Retina (tissue), 1 donor: ENCODE results near the gene PGAP1.
A peak's percentile ranks its signal among the peaks of the same experiment; 100 is the strongest.

Experiments
- DNase-seq: peaks from one replicate; pipeline ENCODE4 v3.0.0-alpha.2; 2016

Gene PGAP1

DNA sequence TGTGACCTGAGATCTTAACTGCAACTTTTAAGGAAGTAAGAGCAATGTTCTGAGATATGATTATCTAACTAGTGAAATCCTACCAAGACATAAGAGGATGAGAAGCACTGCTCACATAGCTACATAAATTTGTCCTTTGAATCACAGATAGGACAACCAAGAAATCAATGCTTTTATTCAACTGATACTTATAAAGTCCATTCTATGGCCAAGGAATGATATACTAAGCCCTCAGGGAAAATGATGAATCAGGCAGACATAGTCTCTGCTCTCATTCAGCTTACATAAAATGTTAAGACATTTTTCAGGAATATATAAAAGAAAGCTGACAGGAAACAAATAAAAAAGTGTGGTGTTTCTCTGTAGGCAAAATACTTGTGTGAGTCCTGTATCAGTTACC lies 39.1 kb downstream of the PGAP1 start:
- DNase-seq: no peak

DNA sequence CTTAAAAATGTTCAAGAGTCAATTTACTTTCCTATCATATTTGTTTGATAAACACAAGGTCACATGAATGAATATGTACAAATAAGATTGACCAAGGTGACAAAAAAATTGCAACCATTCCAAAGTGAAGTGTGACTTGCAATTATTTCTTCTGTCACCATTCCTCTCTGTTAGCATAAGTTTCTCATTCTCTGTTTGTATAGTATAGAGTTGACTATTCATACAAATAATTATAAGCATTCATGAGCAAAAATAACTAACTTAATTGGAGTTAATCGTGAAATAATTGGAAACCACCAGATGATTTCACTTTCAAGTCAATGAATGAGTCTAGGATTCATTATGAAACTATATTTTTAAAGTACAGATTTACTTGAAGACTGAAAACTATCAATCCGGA lies 42.1 kb downstream of the PGAP1 start:
- no peak for DNase-seq

GRCh38 chr2:196876364-196876763 lies 50.1 kb downstream of the PGAP1 start:
- DNase-seq: no peak

DNA sequence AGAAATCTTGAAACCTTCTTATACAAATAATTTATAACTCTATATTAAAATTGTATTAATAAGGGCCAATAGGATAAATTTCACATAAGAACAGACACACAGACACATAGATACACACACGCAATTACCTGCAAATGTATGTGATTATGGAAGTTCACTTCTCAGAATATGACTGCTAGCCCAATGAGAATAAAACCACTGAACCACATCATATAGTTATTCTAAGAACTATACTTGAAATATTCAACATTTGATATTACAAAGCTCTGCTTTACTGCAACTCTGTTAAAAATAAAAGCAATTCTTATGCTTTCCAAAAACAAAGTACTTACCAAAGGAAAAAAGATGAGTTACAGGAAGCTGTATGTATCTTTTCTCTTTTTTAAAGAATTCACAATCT lies 51.1 kb downstream of the PGAP1 start:
- DNase-seq: no peak

- no peak for DNase-seq
Measured at GRCh38 chr2:196873511-196873910, 53.0 kb downstream of the PGAP1 start.

- DNase-seq: no peak
Measured at GRCh38 chr2:196854629-196855028, 71.9 kb downstream of the PGAP1 start.

DNA sequence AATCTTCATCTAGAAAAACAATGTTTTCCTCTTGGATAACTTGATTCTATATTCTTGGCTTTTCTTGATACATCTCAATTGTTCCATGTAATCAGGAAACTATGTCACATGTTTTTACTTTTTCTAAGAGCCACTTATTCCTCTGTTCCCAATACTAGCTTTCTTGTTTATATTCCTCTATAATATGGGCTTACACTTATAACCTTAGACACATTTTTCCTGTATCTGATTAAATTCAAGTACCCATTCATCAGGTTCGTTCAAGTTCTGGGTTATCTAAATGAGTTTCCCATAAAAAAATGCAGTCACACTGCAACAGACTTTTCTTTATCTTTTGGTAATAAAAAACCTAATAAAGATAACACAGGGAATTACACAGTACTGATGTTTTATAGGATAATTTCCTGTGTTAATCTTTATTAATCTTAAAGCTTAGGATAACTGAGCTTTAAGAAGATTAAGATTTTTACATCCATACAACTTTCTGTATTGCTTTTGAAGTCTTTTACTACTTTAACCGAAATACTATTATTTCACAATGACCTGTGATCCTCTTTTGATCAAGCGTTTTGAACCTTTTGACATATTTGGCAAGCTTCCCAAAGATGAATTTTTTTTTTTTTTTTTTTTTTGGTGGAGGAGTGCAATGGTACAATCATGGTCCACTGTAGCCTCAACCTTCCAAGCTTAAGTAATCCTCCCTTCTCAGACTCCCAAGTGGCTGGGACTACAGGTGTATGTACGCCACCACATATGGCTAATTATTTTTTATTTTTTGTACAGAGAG lies 73.0 kb downstream of the PGAP1 start:
- no peak for DNase-seq

DNA sequence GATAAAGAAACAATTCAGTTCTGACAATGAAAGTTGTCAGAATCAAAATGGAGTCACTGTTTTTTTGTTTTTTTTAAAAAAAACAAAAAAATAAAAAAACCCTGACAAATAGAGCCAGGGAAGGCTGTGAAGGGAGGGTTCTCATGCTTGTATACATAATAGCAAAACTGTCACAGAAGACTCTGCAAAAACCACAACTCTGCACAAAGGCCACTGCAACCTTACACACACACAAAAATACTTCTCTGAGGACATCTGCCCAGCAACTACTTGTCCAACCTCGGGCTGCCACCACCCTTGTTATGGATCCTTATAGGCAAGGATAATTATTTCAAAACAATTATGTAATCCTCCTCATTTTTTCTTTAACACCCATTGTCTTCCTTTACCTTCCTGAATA lies 75.4 kb downstream of the PGAP1 start:
- no peak for DNase-seq

DNA sequence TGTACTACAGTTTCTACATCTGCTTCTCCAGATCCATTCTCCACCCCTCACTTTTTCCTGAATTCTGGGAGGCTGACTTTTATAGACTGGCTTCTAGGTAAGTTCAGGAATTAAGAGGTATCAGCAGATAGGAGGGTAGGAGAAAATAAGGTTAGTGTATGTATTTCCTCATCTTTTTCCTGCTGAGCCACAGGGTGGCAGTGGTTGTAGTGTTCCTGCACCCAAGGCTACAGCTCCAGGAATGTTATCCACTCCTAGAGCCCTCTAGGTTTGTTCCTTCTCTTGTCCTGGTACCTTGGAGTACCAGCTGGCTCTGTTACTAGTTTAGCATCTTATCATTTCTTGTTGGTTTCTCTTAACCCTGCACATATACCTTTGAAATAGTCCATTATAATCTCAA lies 76.6 kb downstream of the PGAP1 start:
- DNase-seq: no peak

GRCh38 chr2:196846295-196846694 lies 80.2 kb downstream of the PGAP1 start:
- no peak for DNase-seq

DNA sequence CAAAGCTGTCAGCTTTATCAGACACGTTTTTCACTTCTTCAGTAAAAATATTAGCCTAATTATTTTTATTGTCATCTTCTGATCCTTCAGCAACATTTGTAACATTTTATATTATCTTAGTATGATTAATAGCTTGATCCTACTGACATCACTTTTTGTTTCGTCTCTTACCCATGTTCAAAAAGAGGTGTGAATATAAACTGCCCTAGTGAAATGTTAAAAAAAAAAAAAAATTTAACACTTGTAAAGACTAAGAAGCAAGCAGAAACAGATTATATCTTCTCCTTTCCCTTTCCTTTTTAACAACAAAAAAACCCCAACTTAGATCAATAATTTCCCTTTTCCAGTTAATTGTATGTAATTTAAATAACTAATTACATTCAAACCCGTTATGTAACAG lies 81.1 kb downstream of the PGAP1 start:
- no peak for DNase-seq

DNA sequence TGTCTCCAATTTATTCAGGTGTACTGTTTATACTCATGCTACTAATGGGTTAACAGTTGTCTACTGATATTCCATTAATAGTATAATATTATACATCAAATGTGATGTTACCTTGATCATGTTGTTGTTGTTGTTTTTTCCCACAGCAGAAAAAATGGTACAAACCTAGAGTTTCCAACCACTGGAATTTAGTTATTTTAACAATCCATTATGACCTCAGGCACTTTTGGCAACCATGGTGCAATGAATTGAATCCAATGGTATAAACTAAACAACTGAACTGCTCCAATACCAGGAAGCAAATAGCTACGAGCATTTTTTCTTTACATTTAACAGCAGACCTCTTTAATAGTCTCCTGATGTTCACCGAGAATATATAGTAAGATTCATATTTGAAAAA lies 86.3 kb downstream of the PGAP1 start:
- DNase-seq: no peak

GRCh38 chr2:196839574-196839973 lies 86.9 kb downstream of the PGAP1 start:
- DNase-seq: no peak

DNA sequence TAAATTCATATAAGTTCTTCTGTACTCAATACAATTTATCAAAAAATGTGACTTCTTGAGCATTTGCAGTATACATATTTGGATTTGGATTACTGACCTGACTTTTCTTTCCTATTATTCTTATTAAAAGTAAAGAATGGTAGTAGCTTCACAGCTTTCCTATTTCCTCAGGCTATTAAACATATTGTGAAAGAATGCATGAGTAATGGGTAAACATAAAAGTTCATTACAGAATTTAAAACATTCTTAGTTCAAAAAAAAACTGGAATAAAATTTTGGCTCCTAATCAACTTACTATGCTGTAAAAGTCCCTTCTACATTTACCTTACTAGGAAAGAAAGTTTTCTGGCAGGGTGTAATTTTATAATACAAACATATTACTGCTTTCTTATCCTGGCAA lies 90.1 kb downstream of the PGAP1 start:
- no peak for DNase-seq

DNA sequence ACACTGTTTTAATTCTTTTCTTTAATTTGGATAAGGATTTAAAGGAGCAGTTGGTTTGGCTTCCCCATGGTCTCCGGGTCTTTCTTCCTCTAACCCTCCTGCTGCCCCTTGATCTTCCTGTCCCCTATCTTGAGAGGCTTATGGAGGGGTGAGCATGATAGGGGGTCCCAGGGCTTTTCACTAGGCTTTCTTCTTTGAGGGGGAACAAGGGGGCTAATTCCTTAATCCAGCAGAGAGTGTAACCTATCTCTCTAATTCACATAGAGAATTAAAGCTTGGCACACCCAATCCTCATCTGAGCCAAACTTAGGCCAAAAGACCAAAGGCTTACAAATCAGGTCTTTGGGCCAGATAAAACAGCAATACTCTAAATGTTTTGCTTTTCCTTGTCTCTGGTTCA lies 95.8 kb downstream of the PGAP1 start:
- no peak for DNase-seq

- DNase-seq: no peak
Measured at GRCh38 chr2:196827356-196827755, 99.2 kb downstream of the PGAP1 start.

DNA sequence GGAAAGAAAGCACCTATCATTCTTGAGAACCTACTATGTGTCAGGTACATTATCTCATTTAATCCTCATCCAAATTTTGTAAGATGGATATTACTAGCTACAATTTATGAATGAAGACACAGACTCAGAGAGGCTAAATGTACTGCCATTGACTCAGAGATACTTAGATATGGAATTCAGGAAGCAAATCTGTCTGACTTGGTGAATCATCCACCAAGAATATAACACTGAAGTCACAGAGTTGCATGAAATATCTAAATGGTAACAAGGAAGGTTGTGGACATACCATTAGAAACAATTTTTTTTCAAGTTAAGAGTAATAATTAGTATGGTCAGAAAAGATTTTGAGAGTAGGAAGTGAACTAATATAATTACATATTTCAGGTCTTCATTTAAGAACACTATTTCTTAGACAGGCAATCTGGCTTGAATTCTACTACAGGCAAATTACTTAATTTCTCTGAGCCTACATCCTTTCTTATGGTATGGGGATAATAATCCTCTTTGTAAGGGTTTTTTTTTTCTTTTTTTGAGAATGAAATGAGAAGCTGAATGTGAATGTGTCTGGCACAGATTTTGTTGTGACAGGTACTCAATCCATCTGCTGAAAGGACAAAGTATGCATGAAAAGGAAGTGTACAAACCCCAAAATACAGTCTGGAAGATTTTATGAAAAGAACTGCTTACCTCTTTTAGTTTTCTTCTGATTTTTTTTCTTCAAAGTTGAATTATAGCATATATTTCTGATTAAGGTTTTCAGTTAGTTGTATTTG lies 102.6 kb downstream of the PGAP1 start:
- DNase-seq: no peak

- no peak for DNase-seq
Measured at GRCh38 chr2:196821195-196821594, 105.3 kb downstream of the PGAP1 start.

DNA sequence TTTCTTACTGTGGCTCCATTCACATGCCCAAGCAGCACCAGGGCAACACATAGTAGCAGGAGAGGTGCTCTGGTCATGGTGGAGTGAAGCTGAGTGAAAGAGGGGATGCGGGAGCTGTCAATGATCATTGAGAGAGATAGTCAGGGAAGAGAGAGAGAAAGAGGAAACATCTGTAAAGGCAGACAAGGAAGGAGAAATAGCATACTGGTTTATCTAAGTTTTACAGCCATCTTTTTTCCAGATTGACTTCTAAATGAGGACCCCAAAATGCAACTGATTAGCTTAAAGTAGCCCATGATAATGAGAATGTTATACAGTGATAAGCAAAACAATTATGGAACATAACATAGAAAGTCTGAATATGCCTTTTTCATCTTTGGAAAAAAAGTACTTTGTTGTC lies 117.2 kb downstream of the PGAP1 start, which contains the start of gene C2orf66:
C2orf66 (minus strand) TSS at position 96 of the 400 bp plus-strand sequence; CDS start at position 77, 19 bp downstream.
- DNase-seq: no peak

GRCh38 chr2:196808083-196808665 lies 118.3 kb downstream of the PGAP1 start:
- no peak for DNase-seq

DNA sequence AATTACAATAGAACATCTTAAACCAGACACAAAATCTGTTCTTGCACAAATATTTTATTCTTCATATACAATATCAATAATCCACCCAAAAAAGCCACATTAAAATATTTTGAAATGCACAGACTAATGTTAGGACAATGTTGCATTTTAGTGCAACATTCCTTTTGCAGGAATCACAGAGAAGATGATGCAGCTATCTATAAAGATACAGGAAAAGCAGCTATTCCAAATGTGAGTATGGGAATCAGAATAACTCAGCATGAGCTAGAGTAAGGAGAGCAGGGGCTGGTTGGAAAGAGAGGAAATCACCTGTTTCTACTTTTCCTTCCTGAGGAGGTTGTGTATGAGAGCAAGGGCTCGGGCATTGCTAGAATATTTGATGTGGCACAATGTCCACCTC lies 122.1 kb downstream of the PGAP1 start:
- DNase-seq: no peak

DNA sequence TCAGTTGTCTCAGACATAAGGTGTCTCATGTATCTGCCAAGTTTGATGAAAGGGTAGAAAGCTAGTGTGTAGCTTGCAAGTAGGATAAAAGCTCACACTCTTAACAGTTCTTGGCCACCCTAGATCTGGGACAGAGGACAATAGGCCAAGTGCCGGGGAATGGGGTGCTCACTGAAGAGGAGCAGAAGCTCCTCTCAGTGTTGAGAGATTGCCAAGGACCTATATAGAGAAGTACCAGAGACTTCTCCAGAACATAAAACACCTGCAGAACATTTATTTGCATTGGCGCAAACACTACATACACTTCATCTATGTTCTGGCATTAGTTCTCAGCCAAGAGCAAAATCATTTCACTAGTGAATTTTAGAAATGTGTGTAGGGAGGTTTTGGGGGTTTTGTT lies 124.1 kb downstream of the PGAP1 start:
- no peak for DNase-seq

DNA sequence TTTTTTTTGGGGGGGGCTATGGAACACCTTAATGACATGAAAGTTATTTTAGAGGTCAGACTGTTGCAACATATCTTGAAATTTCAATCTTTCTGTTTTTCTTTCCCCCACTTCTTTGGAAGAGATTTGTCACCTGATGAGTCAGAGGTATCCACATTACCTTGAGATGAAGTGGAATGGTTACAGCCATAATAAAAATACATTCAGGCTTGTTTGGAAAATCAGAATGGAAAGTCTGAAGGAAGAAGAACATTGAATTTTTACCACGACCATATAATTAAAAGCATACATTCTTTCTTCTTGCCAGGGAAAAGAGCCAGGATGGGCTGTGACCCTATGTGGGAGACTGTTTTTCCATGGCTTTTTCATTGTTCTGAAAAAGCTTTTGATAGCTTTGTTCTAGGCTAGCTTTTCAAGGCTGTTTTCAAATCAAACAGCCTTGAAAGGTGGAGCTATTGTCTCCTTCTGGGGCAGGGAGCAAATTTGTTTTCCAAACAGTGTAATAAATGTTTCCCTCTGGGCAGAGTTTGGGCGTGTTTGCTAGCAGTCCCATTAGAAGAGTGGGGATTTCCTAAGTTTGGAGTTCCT lies 124.7 kb downstream of the PGAP1 start:
- no peak for DNase-seq

DNA sequence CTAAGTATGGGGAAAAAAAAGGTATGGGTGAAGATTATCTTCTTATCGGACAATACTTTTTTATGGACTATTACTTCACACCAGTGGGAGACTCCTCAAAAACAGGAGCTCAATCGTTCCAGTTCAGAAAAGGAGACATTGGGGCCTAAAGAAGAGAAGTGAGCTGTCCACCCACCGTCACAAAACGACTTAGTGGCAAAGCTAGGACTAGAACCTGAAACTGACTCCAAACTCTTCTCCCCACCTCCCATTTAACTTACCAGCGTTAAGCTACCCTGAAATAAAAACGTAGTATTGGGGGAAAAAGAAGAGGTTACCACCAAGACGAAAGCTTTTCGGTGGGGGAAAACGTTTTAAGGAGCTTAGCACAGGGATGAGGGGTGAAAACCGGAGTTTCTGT lies 127.5 kb downstream of the PGAP1 start:
- peak; percentile 1 for DNase-seq
